Keratinocyte (primary cell): ENCODE measurements around the gene VRK2.

ENCODE experiments used
- EZH2 ChIP-seq: IDR thresholded peaks from one replicate; pipeline ENCODE4 v1.6.1; 2012; ENCODE audit warnings: inconsistent platforms, mild to moderate bottlenecking, low read length, moderate library complexity
- TF ChIP-seq, protein P1 (sequence below), 3 experiments: IDR thresholded peaks in 1 of 3; conservative IDR thresholded peaks in 1 of 3; optimal IDR thresholded peaks in 1 of 3; 2 replicates in 2 of 3; 3 replicates in 1 of 3; pipeline versions ENCODE3 to v1.5.1; 2011; ENCODE audit warnings: low read length in 3 of 3, mild to moderate bottlenecking in 3 of 3, moderate library complexity in 2 of 3, control low read depth in 1 of 3, inconsistent platforms in 1 of 3; ENCODE audit not compliant: insufficient read depth in 2 of 3; ENCODE audit errors: extremely low read depth in 1 of 3

GRCh38 chr2:58073008-58073407 lies 26.4 kb downstream of the VRK2 start:
- TF ChIP-seq, protein P1, sequence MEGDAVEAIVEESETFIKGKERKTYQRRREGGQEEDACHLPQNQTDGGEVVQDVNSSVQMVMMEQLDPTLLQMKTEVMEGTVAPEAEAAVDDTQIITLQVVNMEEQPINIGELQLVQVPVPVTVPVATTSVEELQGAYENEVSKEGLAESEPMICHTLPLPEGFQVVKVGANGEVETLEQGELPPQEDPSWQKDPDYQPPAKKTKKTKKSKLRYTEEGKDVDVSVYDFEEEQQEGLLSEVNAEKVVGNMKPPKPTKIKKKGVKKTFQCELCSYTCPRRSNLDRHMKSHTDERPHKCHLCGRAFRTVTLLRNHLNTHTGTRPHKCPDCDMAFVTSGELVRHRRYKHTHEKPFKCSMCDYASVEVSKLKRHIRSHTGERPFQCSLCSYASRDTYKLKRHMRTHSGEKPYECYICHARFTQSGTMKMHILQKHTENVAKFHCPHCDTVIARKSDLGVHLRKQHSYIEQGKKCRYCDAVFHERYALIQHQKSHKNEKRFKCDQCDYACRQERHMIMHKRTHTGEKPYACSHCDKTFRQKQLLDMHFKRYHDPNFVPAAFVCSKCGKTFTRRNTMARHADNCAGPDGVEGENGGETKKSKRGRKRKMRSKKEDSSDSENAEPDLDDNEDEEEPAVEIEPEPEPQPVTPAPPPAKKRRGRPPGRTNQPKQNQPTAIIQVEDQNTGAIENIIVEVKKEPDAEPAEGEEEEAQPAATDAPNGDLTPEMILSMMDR (optimal IDR thresholded peaks at IDR 0.05 in 1 of 3, IDR thresholded peaks at IDR 0.05 in 1 of 3, conservative IDR thresholded peaks at IDR 0.05 in 1 of 3; ENCODE audit: extremely low read depth in 1 of 3, insufficient read depth in 2 of 3, low read length in 3 of 3) = no peak
- TF ChIP-seq EZH2 = no peak
